Liver (tissue), 9 donors: ENCODE results near the gene ARSB. TPM values are rescaled to one million over a fixed set of nuclear protein-coding genes. Genes with fewer than 3 reads are reported as not detected.
A peak's percentile ranks its signal among the peaks of the same experiment; 100 is the strongest.

Experiments used
- DNase-seq: peaks from one replicate; pipeline ENCODE4 v3.0.0-alpha.2; 2017; ENCODE audit warnings: low spot score
- H3K27ac ChIP-seq, 2 donors: one replicate each; pipeline ENCODE4 v1.7.0; 2013; ENCODE audit warnings: inconsistent platforms in 2 of 2, low read length in 2 of 2, control low read depth in 1 of 2, low read depth in 1 of 2, mild to moderate bottlenecking in 1 of 2
- H3K27me3 ChIP-seq, 4 donors: one replicate each; pipeline versions ENCODE4 v1.6.1 to v1.7.0; 2013; ENCODE audit warnings: low read length in 3 of 4, inconsistent platforms in 1 of 4, mild to moderate bottlenecking in 1 of 4, moderate library complexity in 1 of 4; ENCODE audit not compliant: control insufficient read depth in 4 of 4, insufficient read depth in 4 of 4
- H3K36me3 ChIP-seq, 4 donors: one replicate each; pipeline versions ENCODE4 v1.6.1 to v1.7.0; 2013; ENCODE audit warnings: low read length in 3 of 4, mild to moderate bottlenecking in 3 of 4, low read depth in 1 of 4, moderate library complexity in 1 of 4; ENCODE audit not compliant: control insufficient read depth in 4 of 4, insufficient read depth in 3 of 4
- H3K4me1 ChIP-seq, 4 donors: one replicate each; pipeline versions ENCODE4 v1.6.1 to v1.7.0; 2013; ENCODE audit warnings: low read length in 3 of 4, mild to moderate bottlenecking in 3 of 4, moderate library complexity in 1 of 4; ENCODE audit not compliant: control insufficient read depth in 4 of 4, insufficient read depth in 4 of 4
- H3K4me3 ChIP-seq, 3 donors: one replicate each; pipeline versions ENCODE4 v1.6.1 to v1.7.0; 2013; ENCODE audit warnings: low read length in 3 of 3, control low read depth in 1 of 3, low read depth in 1 of 3, mild to moderate bottlenecking in 1 of 3
- H3K9ac ChIP-seq, 2 donors: one replicate each; pipeline ENCODE4 v1.7.0; 2013; ENCODE audit warnings: low read length in 2 of 2, mild to moderate bottlenecking in 2 of 2, moderate library complexity in 2 of 2, control low read depth in 1 of 2, low read depth in 1 of 2
- H3K9me3 ChIP-seq, 4 donors: one replicate each; pipeline versions ENCODE4 v1.6.1 to v1.7.0; 2013; ENCODE audit warnings: low read length in 3 of 4; ENCODE audit not compliant: control insufficient read depth in 4 of 4
- CTCF ChIP-seq: fragments of 150-350 bp; IDR thresholded peaks from 2 replicates; pipeline ENCODE4 v1.5.1; 2017; ENCODE audit warnings: improper control_type of control experiment, low read depth, low read length; ENCODE audit not compliant: missing input control
- EGR1 ChIP-seq, 2 donors: IDR thresholded peaks; 2 replicates each; pipeline ENCODE4 v1.6.1; 2016 to 2018; ENCODE audit warnings: antibody characterized with exemption in 2 of 2, low read depth in 2 of 2
- FOXA1 ChIP-seq: IDR thresholded peaks from 2 replicates; pipeline ENCODE4 v1.6.1; 2016; ENCODE audit warnings: antibody characterized with exemption
- GABPA ChIP-seq, 2 donors: IDR thresholded peaks in 1 of 2; conservative IDR thresholded peaks in 1 of 2; 2 replicates each; pipeline ENCODE4 v1.6.1; 2016; ENCODE audit warnings: antibody characterized with exemption in 2 of 2, mild to moderate bottlenecking in 1 of 2, moderate library complexity in 1 of 2
- HNF4A ChIP-seq, 2 donors: conservative IDR thresholded peaks; 2 replicates each; pipeline ENCODE4 v1.6.1; 2016; ENCODE audit warnings: antibody characterized with exemption in 2 of 2, mild to moderate bottlenecking in 2 of 2
- HNF4G ChIP-seq: IDR thresholded peaks from 2 replicates; pipeline ENCODE4 v1.6.1; 2016; ENCODE audit warnings: antibody characterized with exemption
- JUND ChIP-seq, 2 donors: IDR thresholded peaks; 2 replicates each; pipeline ENCODE4 v1.6.1; 2016; ENCODE audit warnings: antibody characterized with exemption in 2 of 2
- MAX ChIP-seq: IDR thresholded peaks from 2 replicates; pipeline ENCODE4 v1.6.1; 2016; ENCODE audit warnings: antibody characterized with exemption
- NR2F2 ChIP-seq: IDR thresholded peaks from 2 replicates; pipeline ENCODE4 v1.6.1; 2016; ENCODE audit warnings: antibody characterized with exemption
- RAD21 ChIP-seq, 2 donors: IDR thresholded peaks; 2 replicates each; pipeline ENCODE4 v1.6.1; 2016; ENCODE audit warnings: antibody characterized with exemption in 2 of 2, mild to moderate bottlenecking in 2 of 2
- REST ChIP-seq: IDR thresholded peaks from 2 replicates; pipeline ENCODE4 v1.6.1; 2016; ENCODE audit warnings: antibody characterized with exemption, mild to moderate bottlenecking
- RXRA ChIP-seq, 2 donors: IDR thresholded peaks; 2 replicates each; pipeline ENCODE4 v1.6.1; 2017 to 2018; ENCODE audit warnings: antibody characterized with exemption in 2 of 2, mild to moderate bottlenecking in 1 of 2
- SP1 ChIP-seq: IDR thresholded peaks from 2 replicates; pipeline ENCODE4 v1.6.1; 2018; ENCODE audit warnings: antibody characterized with exemption, mild to moderate bottlenecking
- TAF1 ChIP-seq: conservative IDR thresholded peaks from 2 replicates; pipeline ENCODE4 v1.6.1; 2016; ENCODE audit warnings: antibody characterized with exemption, mild to moderate bottlenecking
- YY1 ChIP-seq: IDR thresholded peaks from 2 replicates; pipeline ENCODE4 v1.6.1; 2016; ENCODE audit warnings: antibody characterized with exemption, mild to moderate bottlenecking
- ZBTB33 ChIP-seq: IDR thresholded peaks from 2 replicates; pipeline ENCODE4 v1.6.1; 2016; ENCODE audit warnings: antibody characterized with exemption
- WGBS: extraction: QIAGEN DNeasy Blood & Tissue Kit; methylation state at CpG from one replicate; pipeline ENCODE4 v1.1.7; 2013; 5-methylcytosine and 5-hydroxymethylcytosine counted together
- polyA plus RNA-seq, 2 donors: library from polyadenylated mRNA; stranded (reverse) in 1 of 2; unstranded in 1 of 2; fragments of 200-250 nt in 1 of 2; fragments of >200 nt in 1 of 2; fragmentation: Nextera tagmentation in 1 of 2; extraction: Ambion mirVana in 1 of 2; gene quantifications; one replicate each; pipeline versions ENCODE4 v1.2.1 to v1.2.3, GENCODE V29; 2013 to 2015
- total RNA-seq, 2 donors: library from RNA; depleted of rRNA; stranded (reverse); fragments of >200 nt; gene quantifications; one replicate each; pipeline ENCODE4 v1.2.3, GENCODE V29; 2014
- TF ChIP-seq, protein P1 (sequence below): IDR thresholded peaks from 2 replicates; pipeline ENCODE4 v1.6.1; 2016; ENCODE audit warnings: antibody characterized with exemption
- donor health status: healthy.
- donor health status: healthy.
- donor health status: healthy.
- donor health status: healthy.
- donor health status: healthy.

The ARSB gene
- total and polyA plus RNA-seq, 4 donors: 3.5 to 26.2 (median 8.7) TPM

DNA sequence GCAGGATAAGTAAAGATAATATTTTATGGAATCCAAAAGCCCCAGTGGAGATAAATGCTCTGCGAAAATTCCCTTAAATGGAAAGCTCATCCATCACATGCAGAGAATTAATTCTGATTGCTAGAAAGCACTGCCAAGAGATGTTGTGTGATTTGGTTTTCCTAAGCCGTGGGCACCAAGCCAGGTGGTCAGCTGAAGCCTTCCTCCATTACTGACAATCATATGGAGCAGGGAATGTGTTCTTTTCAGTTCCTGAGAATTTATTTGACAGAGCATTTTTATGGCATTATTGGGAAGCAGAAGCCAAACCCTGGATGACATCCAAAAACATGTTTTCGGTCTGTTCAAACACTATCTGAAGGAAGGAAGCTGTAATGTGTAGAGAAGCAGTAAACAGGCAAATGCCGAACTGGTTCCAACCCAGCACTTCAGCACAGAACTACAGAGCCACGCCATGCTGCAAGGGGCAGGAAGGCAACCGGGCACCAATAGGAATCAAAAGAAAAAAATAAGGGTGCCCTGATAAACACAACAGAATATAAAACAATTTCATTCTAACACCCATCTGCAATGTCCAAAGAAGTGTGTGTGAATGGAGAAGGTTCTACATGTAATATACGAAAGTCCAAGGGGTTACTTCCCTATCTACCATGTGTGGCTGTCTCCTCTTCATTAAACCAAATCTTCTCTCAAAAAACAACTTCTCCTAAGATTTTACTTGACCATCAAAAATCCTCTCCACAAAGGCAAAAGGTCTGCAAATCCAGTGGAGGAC lies 12.3 kb downstream of the ARSB start:
- TF ChIP-seq ZBTB33 (no peak), NR2F2 (peak; percentile 19), SP1 (peak; percentile 8), REST (no peak), YY1 (peak; percentile 72), RAD21 (IDR thresholded peaks at IDR 0.05) (peak in 1 of 2 donors; percentile 16)
- no peak overlapping the region for H3K9ac ChIP-seq
- DNase-seq: no peak
- H3K36me3 ChIP-seq: no peaks in the 10 kb centered on the region
- no peaks in the 10 kb centered on the region for H3K9me3 ChIP-seq
- no peak overlapping the region for H3K4me3 ChIP-seq
- no peaks in the 10 kb centered on the region for H3K27me3 ChIP-seq
- WGBS: 37% methylated on average over 7 of the region's 7 CpGs
- peaks cover 0 to 12% (median 3%) of the 10 kb centered on the region in 4 donors for H3K4me1 ChIP-seq
- no peak overlapping the region for H3K27ac ChIP-seq

DNA sequence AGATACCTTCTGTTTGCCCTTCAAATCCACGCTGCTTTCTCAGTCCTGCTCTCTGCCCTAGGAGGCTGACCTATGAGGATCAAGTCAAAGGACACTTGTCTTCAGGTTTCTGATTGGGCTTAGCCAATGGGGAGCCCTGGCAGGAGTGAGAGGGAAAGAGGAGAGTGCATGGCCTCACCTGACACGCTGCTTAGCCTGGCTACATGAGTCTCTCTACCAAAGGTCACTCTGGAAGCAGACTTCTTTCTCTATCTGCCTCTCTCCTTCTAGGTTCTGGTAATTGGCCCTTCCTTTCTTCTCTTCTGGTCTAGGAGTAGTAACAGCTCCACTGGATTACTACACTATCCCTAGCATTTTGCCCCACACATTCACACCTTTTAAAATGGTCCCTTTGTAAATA lies 13.1 kb downstream of the ARSB start:
- no peak for DNase-seq
- Histone ChIP-seq H3K4me3 (no peak overlapping the region), H3K9ac (no peak overlapping the region), H3K36me3 (no peaks in the 10 kb centered on the region), H3K4me1 (peaks cover 0 to 12% (median 3%) of the 10 kb centered on the region in 4 donors), H3K27me3 (no peaks in the 10 kb centered on the region), H3K27ac (no peak overlapping the region), H3K9me3 (no peaks in the 10 kb centered on the region)
- WGBS: 53% methylated on average over 2 of the region's 2 CpGs
- TF ChIP-seq FOXA1 (no peak), EGR1 (IDR thresholded peaks at IDR 0.05; ENCODE audit: low read depth in 2 of 2) (no peak), ZBTB33 (no peak), TAF1 (no peak), HNF4A (conservative IDR thresholded peaks at IDR 0.05) (no peak), NR2F2 (no peak), MAX (no peak), JUND (IDR thresholded peaks at IDR 0.05) (no peak), HNF4G (no peak), GABPA (IDR thresholded peaks at IDR 0.05 in 1 of 2, conservative IDR thresholded peaks at IDR 0.05 in 1 of 2) (no peak), RXRA (IDR thresholded peaks at IDR 0.05) (no peak), CTCF (no peak), RAD21 (IDR thresholded peaks at IDR 0.05) (no peak), REST (no peak), YY1 (no peak)
- TF ChIP-seq, protein P1, sequence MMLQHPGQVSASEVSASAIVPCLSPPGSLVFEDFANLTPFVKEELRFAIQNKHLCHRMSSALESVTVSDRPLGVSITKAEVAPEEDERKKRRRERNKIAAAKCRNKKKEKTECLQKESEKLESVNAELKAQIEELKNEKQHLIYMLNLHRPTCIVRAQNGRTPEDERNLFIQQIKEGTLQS: no peak
